Panc1 (cell line): Measurements from ENCODE around the gene TRAF7.

ENCODE experiments used
- POLR2AphosphoS5 ChIP-seq: IDR thresholded peaks from 2 replicates; pipeline ENCODE4 v1.6.1; 2012; ENCODE audit warnings: mild to moderate bottlenecking, low read depth, low read length, moderate library complexity
- SIN3A ChIP-seq: IDR thresholded peaks from 2 replicates; pipeline ENCODE4 v1.6.1; 2012; ENCODE audit warnings: low read depth, mild to moderate bottlenecking, low read length, moderate library complexity, borderline replicate concordance; ENCODE audit not compliant: insufficient read depth
- TCF7L2 ChIP-seq: IDR thresholded peaks from 2 replicates; pipeline ENCODE4 v1.6.1; 2011; ENCODE audit warnings: mild to moderate bottlenecking, low read depth, low read length, inconsistent platforms
- TF ChIP-seq, protein P1 (sequence below): fragments of 450-650 bp; IDR thresholded peaks from 2 replicates; pipeline ENCODE4 v1.5.1; 2017; ENCODE audit warnings: mild to moderate bottlenecking
- TF ChIP-seq, protein P2 (sequence below), 2 experiments: IDR thresholded peaks; 2 replicates each; pipeline ENCODE4 v1.6.1; 2011 to 2012; ENCODE audit warnings: low read depth in 2 of 2, control low read depth in 1 of 2, low read length in 1 of 2, mild to moderate bottlenecking in 1 of 2, moderate library complexity in 1 of 2; ENCODE audit not compliant: insufficient read depth in 1 of 2

DNA sequence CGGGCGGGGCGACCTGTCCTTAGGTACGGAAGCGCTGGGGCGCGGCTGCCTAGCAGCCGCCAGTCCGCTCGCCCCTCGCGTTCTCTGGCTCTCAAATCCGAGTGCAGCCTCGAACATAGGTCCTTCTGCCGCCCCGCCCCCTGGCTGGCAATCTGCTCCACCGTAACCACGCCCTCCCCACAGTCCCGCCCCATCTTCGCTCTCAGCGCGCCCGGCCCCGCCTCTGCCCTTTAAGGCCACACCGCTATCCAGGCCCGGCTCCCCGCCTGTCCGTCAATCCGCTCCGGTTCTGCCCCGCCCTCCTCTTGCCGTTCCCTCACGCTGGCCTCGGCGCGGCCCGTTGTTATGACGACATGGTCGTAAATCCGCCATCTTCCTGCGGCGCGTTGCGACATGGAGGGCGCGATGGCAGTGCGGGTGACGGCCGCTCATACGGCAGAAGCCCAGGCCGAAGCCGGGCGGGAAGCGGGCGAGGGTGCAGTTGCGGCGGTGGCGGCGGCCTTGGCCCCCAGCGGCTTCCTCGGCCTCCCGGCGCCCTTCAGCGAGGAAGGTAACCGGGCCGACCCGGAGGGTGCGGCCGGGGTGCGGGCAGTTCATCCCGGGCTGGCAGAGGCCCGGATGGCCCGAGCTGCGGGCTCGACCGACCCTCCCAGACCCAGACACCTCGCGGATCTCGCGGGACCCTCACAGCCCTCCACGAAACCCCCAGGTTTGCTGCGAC is 67.8 kb downstream of the TRAF7 start, which contains the start of gene E4F1:
- TF ChIP-seq, protein P1, sequence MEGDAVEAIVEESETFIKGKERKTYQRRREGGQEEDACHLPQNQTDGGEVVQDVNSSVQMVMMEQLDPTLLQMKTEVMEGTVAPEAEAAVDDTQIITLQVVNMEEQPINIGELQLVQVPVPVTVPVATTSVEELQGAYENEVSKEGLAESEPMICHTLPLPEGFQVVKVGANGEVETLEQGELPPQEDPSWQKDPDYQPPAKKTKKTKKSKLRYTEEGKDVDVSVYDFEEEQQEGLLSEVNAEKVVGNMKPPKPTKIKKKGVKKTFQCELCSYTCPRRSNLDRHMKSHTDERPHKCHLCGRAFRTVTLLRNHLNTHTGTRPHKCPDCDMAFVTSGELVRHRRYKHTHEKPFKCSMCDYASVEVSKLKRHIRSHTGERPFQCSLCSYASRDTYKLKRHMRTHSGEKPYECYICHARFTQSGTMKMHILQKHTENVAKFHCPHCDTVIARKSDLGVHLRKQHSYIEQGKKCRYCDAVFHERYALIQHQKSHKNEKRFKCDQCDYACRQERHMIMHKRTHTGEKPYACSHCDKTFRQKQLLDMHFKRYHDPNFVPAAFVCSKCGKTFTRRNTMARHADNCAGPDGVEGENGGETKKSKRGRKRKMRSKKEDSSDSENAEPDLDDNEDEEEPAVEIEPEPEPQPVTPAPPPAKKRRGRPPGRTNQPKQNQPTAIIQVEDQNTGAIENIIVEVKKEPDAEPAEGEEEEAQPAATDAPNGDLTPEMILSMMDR, result no peak
- 0 out of 2 replicates have a peak, but pooled peaks have one; percentile 15 for TF ChIP-seq TCF7L2
- peak; percentile 72 for TF ChIP-seq POLR2AphosphoS5
- TF ChIP-seq SIN3A, result 0 out of 2 replicates have a peak, but pooled peaks have one; percentile 55
- TF ChIP-seq, protein P2, sequence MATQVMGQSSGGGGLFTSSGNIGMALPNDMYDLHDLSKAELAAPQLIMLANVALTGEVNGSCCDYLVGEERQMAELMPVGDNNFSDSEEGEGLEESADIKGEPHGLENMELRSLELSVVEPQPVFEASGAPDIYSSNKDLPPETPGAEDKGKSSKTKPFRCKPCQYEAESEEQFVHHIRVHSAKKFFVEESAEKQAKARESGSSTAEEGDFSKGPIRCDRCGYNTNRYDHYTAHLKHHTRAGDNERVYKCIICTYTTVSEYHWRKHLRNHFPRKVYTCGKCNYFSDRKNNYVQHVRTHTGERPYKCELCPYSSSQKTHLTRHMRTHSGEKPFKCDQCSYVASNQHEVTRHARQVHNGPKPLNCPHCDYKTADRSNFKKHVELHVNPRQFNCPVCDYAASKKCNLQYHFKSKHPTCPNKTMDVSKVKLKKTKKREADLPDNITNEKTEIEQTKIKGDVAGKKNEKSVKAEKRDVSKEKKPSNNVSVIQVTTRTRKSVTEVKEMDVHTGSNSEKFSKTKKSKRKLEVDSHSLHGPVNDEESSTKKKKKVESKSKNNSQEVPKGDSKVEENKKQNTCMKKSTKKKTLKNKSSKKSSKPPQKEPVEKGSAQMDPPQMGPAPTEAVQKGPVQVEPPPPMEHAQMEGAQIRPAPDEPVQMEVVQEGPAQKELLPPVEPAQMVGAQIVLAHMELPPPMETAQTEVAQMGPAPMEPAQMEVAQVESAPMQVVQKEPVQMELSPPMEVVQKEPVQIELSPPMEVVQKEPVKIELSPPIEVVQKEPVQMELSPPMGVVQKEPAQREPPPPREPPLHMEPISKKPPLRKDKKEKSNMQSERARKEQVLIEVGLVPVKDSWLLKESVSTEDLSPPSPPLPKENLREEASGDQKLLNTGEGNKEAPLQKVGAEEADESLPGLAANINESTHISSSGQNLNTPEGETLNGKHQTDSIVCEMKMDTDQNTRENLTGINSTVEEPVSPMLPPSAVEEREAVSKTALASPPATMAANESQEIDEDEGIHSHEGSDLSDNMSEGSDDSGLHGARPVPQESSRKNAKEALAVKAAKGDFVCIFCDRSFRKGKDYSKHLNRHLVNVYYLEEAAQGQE (IDR thresholded peaks at IDR 0.05; ENCODE audit: insufficient read depth in 1 of 2, low read depth in 2 of 2, low read length in 1 of 2), result no peak
